ENCODE data around the gene SH3BGR.

The SH3BGR gene

GRCh38 chr21:39489380-39489924, 37.7 kb downstream of the SH3BGR start:
- no peak for DNase-seq (ENCODE audit: low read depth in 2 of 2)
- H3K4me3 ChIP-seq (replicated peaks in 1 of 2; ENCODE audit: low read depth in 2 of 2, low read length in 2 of 2), result no peak overlapping the region
- TF ChIP-seq CTCF (IDR thresholded peaks at IDR 0.05; ENCODE audit: low read depth, low read length), result no peak

- DNase-seq (ENCODE audit: low read depth in 2 of 2), result no peak
- no peak overlapping the region for H3K4me3 ChIP-seq (replicated peaks in 1 of 2; ENCODE audit: low read depth in 2 of 2, low read length in 2 of 2)
- no peak for TF ChIP-seq CTCF (IDR thresholded peaks at IDR 0.05; ENCODE audit: low read depth, low read length)
Observed at GRCh38 chr21:39499156-39499555, 47.4 kb downstream of the SH3BGR start.

- H3K4me3 ChIP-seq (replicated peaks in 1 of 2; ENCODE audit: low read depth in 2 of 2, low read length in 2 of 2), result no peak overlapping the region
- TF ChIP-seq CTCF (IDR thresholded peaks at IDR 0.05; ENCODE audit: low read depth, low read length), result no peak
- no peak for DNase-seq (ENCODE audit: low read depth in 2 of 2)
Observed at GRCh38 chr21:39502631-39503030, 50.9 kb downstream of the SH3BGR start.

GRCh38 chr21:39503123-39503762, 51.5 kb downstream of the SH3BGR start:
- H3K4me3 ChIP-seq (replicated peaks in 1 of 2; ENCODE audit: low read depth in 2 of 2, low read length in 2 of 2), result no peak overlapping the region
- no peak for TF ChIP-seq CTCF (IDR thresholded peaks at IDR 0.05; ENCODE audit: low read depth, low read length)
- DNase-seq (ENCODE audit: low read depth in 2 of 2), result no peak

GRCh38 chr21:39504230-39504629, 52.5 kb downstream of the SH3BGR start:
- no peak for TF ChIP-seq CTCF (IDR thresholded peaks at IDR 0.05; ENCODE audit: low read depth, low read length)
- no peak for DNase-seq (ENCODE audit: low read depth in 2 of 2)
- H3K4me3 ChIP-seq (replicated peaks in 1 of 2; ENCODE audit: low read depth in 2 of 2, low read length in 2 of 2), result no peak overlapping the region

GRCh38 chr21:39510240-39510639, 58.5 kb downstream of the SH3BGR start:
- no peak overlapping the region for H3K4me3 ChIP-seq (replicated peaks in 1 of 2; ENCODE audit: low read depth in 2 of 2, low read length in 2 of 2)
- no peak for TF ChIP-seq CTCF (IDR thresholded peaks at IDR 0.05; ENCODE audit: low read depth, low read length)
- no peak for DNase-seq (ENCODE audit: low read depth in 2 of 2)

GRCh38 chr21:39511102-39511501, 59.3 kb downstream of the SH3BGR start:
- DNase-seq (ENCODE audit: low read depth in 2 of 2), result no peak
- TF ChIP-seq CTCF (IDR thresholded peaks at IDR 0.05; ENCODE audit: low read depth, low read length), result no peak

More at GRCh38 chr21:39511102-39511501, 59.3 kb downstream of the SH3BGR start:
- H3K4me3 ChIP-seq (replicated peaks in 1 of 2; ENCODE audit: low read depth in 2 of 2, low read length in 2 of 2), result no peak overlapping the region
